ENCODE data around the gene NUMBL.
"Not testable (repeated sequence)": the region's sequence is repeated elsewhere in the genome, so short reads cannot be mapped to it uniquely, and the experiment has no call there.

Gene NUMBL

DNA sequence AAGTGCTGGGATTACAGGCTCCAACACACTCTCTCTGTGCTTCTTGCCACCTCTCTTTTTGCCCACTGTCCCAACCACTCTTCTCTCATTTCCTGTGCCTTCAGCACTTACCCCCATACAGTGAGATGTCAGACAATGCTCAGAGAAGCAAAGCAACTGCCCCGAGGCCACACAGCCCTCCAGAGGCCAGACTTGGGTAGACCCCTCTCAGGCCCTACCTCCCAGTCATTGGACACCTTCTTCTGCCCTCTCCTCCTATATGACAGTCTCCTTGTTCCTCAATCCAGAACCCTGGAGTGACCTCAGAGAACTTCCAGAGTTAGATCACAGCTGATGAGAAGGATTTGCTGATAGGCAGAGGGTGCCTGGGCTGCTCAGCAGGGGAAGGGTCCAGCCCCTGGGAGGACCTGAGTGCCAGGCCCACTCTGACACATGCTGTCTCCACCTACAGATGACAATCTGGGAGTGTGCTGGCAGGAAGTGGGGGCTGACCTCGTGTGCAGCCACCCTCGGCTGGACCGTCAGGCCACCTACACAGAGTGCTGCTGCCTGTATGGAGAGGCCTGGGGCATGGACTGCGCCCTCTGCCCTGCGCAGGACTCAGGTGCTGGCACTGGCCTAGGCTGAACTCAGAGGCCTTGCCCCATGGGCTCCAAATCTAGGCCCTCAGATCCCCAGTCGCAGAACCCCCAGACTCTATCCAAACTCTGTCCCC is 64.9 kb downstream of the NUMBL start:
- H3K4me3 ChIP-seq (replicated peaks; ENCODE audit: insufficient read depth, low read length) = no peak overlapping the region
- no peak for DNase-seq (ENCODE audit: low read depth in 1 of 2, low spot score in 1 of 2)
- H3K27ac ChIP-seq (replicated peaks) = no peak overlapping the region
- no peaks in the 10 kb centered on the region for H3K27me3 ChIP-seq (ENCODE audit: insufficient read depth, poor library complexity, severe bottlenecking)
- TF ChIP-seq, protein P1, sequence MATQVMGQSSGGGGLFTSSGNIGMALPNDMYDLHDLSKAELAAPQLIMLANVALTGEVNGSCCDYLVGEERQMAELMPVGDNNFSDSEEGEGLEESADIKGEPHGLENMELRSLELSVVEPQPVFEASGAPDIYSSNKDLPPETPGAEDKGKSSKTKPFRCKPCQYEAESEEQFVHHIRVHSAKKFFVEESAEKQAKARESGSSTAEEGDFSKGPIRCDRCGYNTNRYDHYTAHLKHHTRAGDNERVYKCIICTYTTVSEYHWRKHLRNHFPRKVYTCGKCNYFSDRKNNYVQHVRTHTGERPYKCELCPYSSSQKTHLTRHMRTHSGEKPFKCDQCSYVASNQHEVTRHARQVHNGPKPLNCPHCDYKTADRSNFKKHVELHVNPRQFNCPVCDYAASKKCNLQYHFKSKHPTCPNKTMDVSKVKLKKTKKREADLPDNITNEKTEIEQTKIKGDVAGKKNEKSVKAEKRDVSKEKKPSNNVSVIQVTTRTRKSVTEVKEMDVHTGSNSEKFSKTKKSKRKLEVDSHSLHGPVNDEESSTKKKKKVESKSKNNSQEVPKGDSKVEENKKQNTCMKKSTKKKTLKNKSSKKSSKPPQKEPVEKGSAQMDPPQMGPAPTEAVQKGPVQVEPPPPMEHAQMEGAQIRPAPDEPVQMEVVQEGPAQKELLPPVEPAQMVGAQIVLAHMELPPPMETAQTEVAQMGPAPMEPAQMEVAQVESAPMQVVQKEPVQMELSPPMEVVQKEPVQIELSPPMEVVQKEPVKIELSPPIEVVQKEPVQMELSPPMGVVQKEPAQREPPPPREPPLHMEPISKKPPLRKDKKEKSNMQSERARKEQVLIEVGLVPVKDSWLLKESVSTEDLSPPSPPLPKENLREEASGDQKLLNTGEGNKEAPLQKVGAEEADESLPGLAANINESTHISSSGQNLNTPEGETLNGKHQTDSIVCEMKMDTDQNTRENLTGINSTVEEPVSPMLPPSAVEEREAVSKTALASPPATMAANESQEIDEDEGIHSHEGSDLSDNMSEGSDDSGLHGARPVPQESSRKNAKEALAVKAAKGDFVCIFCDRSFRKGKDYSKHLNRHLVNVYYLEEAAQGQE (IDR thresholded peaks at IDR 0.05; ENCODE audit: insufficient replicate concordance, low read depth) = no peak

DNA sequence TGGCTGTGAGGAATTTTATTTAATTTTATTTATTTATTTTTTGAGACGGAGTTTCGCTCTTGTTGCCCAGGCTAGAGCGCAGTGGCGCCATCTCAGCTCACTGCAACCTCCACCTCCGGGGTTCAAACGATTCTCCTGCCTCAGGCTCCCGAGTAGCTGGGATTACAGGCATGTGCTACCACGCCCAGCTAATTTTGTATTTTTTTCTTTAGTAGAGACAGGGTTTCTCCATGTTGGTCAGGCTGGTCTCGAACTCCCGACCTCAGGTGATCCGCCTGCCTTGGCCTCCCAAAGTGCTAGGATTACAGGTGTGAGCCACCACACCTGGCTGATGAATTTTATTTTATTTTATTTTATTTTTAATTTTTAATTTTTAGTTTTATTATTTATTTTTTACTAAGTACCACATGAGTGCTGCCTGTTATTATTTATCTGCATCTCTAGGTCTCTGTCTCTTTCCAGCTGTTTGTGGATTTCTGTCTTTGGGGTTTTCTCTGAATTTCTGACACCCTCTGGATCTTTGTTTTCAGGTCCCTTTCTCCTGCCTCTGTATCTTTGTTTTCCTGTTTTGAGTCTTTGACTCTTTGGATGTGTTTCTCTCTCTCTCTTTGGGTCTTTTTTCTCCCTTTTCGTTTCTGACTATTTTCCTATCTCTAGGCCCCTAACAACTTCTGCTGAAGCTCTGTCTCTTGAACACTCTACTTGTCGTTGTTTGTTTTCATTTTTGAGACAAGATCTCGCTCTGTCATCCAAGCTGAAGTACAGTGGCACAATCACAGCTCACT is 65.9 kb downstream of the NUMBL start:
- H3K27me3 ChIP-seq (ENCODE audit: insufficient read depth, poor library complexity, severe bottlenecking); DNase-seq (ENCODE audit: low read depth in 1 of 2, low spot score in 1 of 2); H3K27ac ChIP-seq (replicated peaks); H3K4me3 ChIP-seq (replicated peaks; ENCODE audit: insufficient read depth, low read length): not testable (repeated sequence)

DNA sequence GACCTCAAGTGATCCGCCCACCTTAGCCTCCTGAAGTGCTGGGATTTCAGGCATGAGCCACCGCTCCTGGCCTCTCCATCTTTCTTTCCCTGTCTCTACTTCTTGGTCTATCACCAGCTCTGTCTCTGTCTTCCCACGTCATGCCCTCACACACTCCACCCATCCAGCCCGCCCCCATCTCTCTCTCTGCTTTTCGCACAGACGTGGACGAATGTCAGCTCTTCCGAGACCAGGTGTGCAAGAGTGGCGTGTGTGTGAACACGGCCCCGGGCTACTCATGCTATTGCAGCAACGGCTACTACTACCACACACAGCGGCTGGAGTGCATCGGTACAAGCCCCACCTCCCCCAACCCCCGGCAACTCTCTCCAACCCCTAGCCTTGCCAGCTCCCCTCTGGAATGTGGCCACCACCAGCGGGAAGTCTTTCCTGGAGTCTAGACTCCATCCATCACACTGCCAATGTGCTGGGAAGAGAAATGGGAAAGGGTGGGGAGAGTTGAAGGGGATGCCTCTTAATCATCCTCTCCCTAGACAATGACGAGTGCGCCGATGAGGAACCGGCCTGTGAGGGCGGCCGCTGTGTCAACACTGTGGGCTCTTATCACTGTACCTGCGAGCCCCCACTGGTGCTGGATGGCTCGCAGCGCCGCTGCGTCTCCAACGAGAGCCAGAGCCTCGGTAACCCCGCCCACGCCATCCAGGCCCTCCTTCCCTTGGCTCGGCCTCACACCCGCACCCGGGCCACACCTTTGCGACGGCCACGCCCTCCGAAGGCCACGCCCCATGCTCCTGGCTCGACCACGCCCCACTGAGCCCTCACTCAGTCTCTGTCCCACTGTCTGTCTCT is 66.8 kb downstream of the NUMBL start:
- no peak for DNase-seq (ENCODE audit: low read depth in 1 of 2, low spot score in 1 of 2)
- Histone ChIP-seq H3K27ac (replicated peaks) (no peak overlapping the region), H3K27me3 (ENCODE audit: insufficient read depth, poor library complexity, severe bottlenecking) (no peaks in the 10 kb centered on the region), H3K4me3 (replicated peaks; ENCODE audit: insufficient read depth, low read length) (no peak overlapping the region)
- no peak for TF ChIP-seq POLR2AphosphoS5 (IDR thresholded peaks at IDR 0.05; ENCODE audit: low read depth)
- TF ChIP-seq, protein P2, sequence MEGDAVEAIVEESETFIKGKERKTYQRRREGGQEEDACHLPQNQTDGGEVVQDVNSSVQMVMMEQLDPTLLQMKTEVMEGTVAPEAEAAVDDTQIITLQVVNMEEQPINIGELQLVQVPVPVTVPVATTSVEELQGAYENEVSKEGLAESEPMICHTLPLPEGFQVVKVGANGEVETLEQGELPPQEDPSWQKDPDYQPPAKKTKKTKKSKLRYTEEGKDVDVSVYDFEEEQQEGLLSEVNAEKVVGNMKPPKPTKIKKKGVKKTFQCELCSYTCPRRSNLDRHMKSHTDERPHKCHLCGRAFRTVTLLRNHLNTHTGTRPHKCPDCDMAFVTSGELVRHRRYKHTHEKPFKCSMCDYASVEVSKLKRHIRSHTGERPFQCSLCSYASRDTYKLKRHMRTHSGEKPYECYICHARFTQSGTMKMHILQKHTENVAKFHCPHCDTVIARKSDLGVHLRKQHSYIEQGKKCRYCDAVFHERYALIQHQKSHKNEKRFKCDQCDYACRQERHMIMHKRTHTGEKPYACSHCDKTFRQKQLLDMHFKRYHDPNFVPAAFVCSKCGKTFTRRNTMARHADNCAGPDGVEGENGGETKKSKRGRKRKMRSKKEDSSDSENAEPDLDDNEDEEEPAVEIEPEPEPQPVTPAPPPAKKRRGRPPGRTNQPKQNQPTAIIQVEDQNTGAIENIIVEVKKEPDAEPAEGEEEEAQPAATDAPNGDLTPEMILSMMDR (IDR thresholded peaks at IDR 0.05; ENCODE audit: insufficient read depth, low read length) = no peak
- TF ChIP-seq GABPA (IDR thresholded peaks at IDR 0.05; ENCODE audit: low read depth) = no peak
- TF ChIP-seq, protein P1 (IDR thresholded peaks at IDR 0.05; ENCODE audit: insufficient replicate concordance, low read depth) = no peak
- TF ChIP-seq SPI1 (IDR thresholded peaks at IDR 0.05; ENCODE audit: borderline replicate concordance, low read depth) = no peak

DNA sequence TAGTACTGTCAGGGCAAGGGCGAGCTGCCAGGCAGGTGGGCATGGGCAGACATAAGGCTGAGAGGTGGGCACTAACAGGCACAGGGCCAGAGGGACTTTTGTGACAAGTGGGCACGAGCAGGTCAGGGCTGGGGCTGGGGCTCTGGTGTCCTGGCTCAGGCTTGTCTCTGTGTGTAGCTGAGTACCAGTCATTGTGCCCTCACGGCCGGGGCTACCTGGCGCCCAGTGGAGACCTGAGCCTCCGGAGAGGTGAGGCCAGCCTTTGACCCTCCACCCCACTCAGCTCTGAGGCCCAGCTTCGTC is 67.7 kb downstream of the NUMBL start:
- TF ChIP-seq SPI1 (IDR thresholded peaks at IDR 0.05; ENCODE audit: borderline replicate concordance, low read depth) (no peak), GABPA (IDR thresholded peaks at IDR 0.05; ENCODE audit: low read depth) (no peak), POLR2AphosphoS5 (IDR thresholded peaks at IDR 0.05; ENCODE audit: low read depth) (no peak)
- TF ChIP-seq, protein P2 (IDR thresholded peaks at IDR 0.05; ENCODE audit: insufficient read depth, low read length) = no peak
- TF ChIP-seq, protein P1 (IDR thresholded peaks at IDR 0.05; ENCODE audit: insufficient replicate concordance, low read depth) = no peak
- no peaks in the 10 kb centered on the region for H3K27me3 ChIP-seq (ENCODE audit: insufficient read depth, poor library complexity, severe bottlenecking)
- DNase-seq (ENCODE audit: low read depth in 1 of 2, low spot score in 1 of 2) = no peak
- H3K4me3 ChIP-seq (replicated peaks; ENCODE audit: insufficient read depth, low read length) = no peak overlapping the region
- no peak overlapping the region for H3K27ac ChIP-seq (replicated peaks)
